ENCODE results near the gene RDH13.

The RDH13 gene

GRCh38 chr19:55083004-55083850, 20.3 kb upstream of the RDH13 start:
- H3K9me3 ChIP-seq (ENCODE audit: control insufficient read depth in 2 of 2, low read length in 2 of 2), result no peaks in the 10 kb centered on the region
- H3K4me1 ChIP-seq (ENCODE audit: control insufficient read depth, insufficient read depth, low read length), result peaks cover 48% of the 10 kb centered on the region
- H3K27me3 ChIP-seq (ENCODE audit: control insufficient read depth in 1 of 2, insufficient read depth in 2 of 2, low read length in 2 of 2), result peaks cover 62 to 76% of the 10 kb centered on the region in 2 donors

GRCh38 chr19:55082020-55082851, 19.3 kb upstream of the RDH13 start:
- Histone ChIP-seq H3K9me3 (ENCODE audit: control insufficient read depth in 2 of 2, low read length in 2 of 2) (no peaks in the 10 kb centered on the region), H3K4me3 (ENCODE audit: low read length in 2 of 2) (peak overlapping the region in 1 of 2 donors; percentile 65), H3K9ac (ENCODE audit: low read length in 2 of 2) (no peak overlapping the region), H3K4me1 (ENCODE audit: control insufficient read depth, insufficient read depth, low read length) (peaks cover 38% of the 10 kb centered on the region), H3K27ac (ENCODE audit: low read length) (no peak overlapping the region), H3K27me3 (ENCODE audit: control insufficient read depth in 1 of 2, insufficient read depth in 2 of 2, low read length in 2 of 2) (peaks cover 62 to 77% of the 10 kb centered on the region in 2 donors), H3K36me3 (ENCODE audit: control insufficient read depth in 2 of 2, insufficient read depth in 2 of 2, low read length in 2 of 2) (no peaks in the 10 kb centered on the region)

More at GRCh38 chr19:55083004-55083850, 20.3 kb upstream of the RDH13 start:
- Histone ChIP-seq H3K9ac (ENCODE audit: low read length in 2 of 2) (no peak overlapping the region), H3K36me3 (ENCODE audit: control insufficient read depth in 2 of 2, insufficient read depth in 2 of 2, low read length in 2 of 2) (no peaks in the 10 kb centered on the region), H3K27ac (ENCODE audit: low read length) (no peak overlapping the region), H3K4me3 (ENCODE audit: low read length in 2 of 2) (no peak overlapping the region)

- Histone ChIP-seq H3K4me3 (ENCODE audit: low read length in 2 of 2) (peak overlapping the region in 1 of 2 donors; percentile 65), H3K9me3 (ENCODE audit: control insufficient read depth in 2 of 2, low read length in 2 of 2) (no peaks in the 10 kb centered on the region), H3K27ac (ENCODE audit: low read length) (no peak overlapping the region), H3K4me1 (ENCODE audit: control insufficient read depth, insufficient read depth, low read length) (peaks cover 32% of the 10 kb centered on the region), H3K27me3 (ENCODE audit: control insufficient read depth in 1 of 2, insufficient read depth in 2 of 2, low read length in 2 of 2) (peaks cover 65 to 82% of the 10 kb centered on the region in 2 donors), H3K9ac (ENCODE audit: low read length in 2 of 2) (no peak overlapping the region), H3K36me3 (ENCODE audit: control insufficient read depth in 2 of 2, insufficient read depth in 2 of 2, low read length in 2 of 2) (no peaks in the 10 kb centered on the region)
Observed at GRCh38 chr19:55081770-55082019, 18.7 kb upstream of the RDH13 start.

GRCh38 chr19:55080968-55081769, 18.2 kb upstream of the RDH13 start:
- Histone ChIP-seq H3K27me3 (ENCODE audit: control insufficient read depth in 1 of 2, insufficient read depth in 2 of 2, low read length in 2 of 2) (peaks cover 65 to 80% of the 10 kb centered on the region in 2 donors), H3K4me1 (ENCODE audit: control insufficient read depth, insufficient read depth, low read length) (peaks cover 27% of the 10 kb centered on the region), H3K27ac (ENCODE audit: low read length) (no peak overlapping the region), H3K4me3 (ENCODE audit: low read length in 2 of 2) (peak overlapping the region; percentile 40 to 65), H3K36me3 (ENCODE audit: control insufficient read depth in 2 of 2, insufficient read depth in 2 of 2, low read length in 2 of 2) (no peaks in the 10 kb centered on the region), H3K9ac (ENCODE audit: low read length in 2 of 2) (no peak overlapping the region), H3K9me3 (ENCODE audit: control insufficient read depth in 2 of 2, low read length in 2 of 2) (no peaks in the 10 kb centered on the region)

- Histone ChIP-seq H3K4me3 (ENCODE audit: low read length in 2 of 2) (peak overlapping the region in 1 of 2 donors; percentile 65), H3K27ac (ENCODE audit: low read length) (no peak overlapping the region), H3K9ac (ENCODE audit: low read length in 2 of 2) (no peak overlapping the region), H3K36me3 (ENCODE audit: control insufficient read depth in 2 of 2, insufficient read depth in 2 of 2, low read length in 2 of 2) (no peaks in the 10 kb centered on the region), H3K27me3 (ENCODE audit: control insufficient read depth in 1 of 2, insufficient read depth in 2 of 2, low read length in 2 of 2) (peaks cover 63 to 72% of the 10 kb centered on the region in 2 donors), H3K9me3 (ENCODE audit: control insufficient read depth in 2 of 2, low read length in 2 of 2) (no peaks in the 10 kb centered on the region), H3K4me1 (ENCODE audit: control insufficient read depth, insufficient read depth, low read length) (peaks cover 24% of the 10 kb centered on the region)
Observed at GRCh38 chr19:55080121-55080967, 17.4 kb upstream of the RDH13 start.

GRCh38 chr19:55079400-55080038, 16.6 kb upstream of the RDH13 start:
- Histone ChIP-seq H3K36me3 (ENCODE audit: control insufficient read depth in 2 of 2, insufficient read depth in 2 of 2, low read length in 2 of 2) (no peaks in the 10 kb centered on the region), H3K4me1 (ENCODE audit: control insufficient read depth, insufficient read depth, low read length) (peaks cover 24% of the 10 kb centered on the region), H3K27me3 (ENCODE audit: control insufficient read depth in 1 of 2, insufficient read depth in 2 of 2, low read length in 2 of 2) (peaks cover 59 to 70% of the 10 kb centered on the region in 2 donors), H3K9ac (ENCODE audit: low read length in 2 of 2) (no peak overlapping the region), H3K27ac (ENCODE audit: low read length) (no peak overlapping the region), H3K4me3 (ENCODE audit: low read length in 2 of 2) (no peak overlapping the region), H3K9me3 (ENCODE audit: control insufficient read depth in 2 of 2, low read length in 2 of 2) (no peaks in the 10 kb centered on the region)

GRCh38 chr19:55078996-55079395, 16.0 kb upstream of the RDH13 start:
- H3K36me3 ChIP-seq (ENCODE audit: control insufficient read depth in 2 of 2, insufficient read depth in 2 of 2, low read length in 2 of 2), result no peaks in the 10 kb centered on the region
- H3K9ac ChIP-seq (ENCODE audit: low read length in 2 of 2), result no peak overlapping the region
- H3K4me3 ChIP-seq (ENCODE audit: low read length in 2 of 2), result no peak overlapping the region
- H3K4me1 ChIP-seq (ENCODE audit: control insufficient read depth, insufficient read depth, low read length), result peaks cover 24% of the 10 kb centered on the region
- H3K9me3 ChIP-seq (ENCODE audit: control insufficient read depth in 2 of 2, low read length in 2 of 2), result no peaks in the 10 kb centered on the region
- H3K27ac ChIP-seq (ENCODE audit: low read length), result no peak overlapping the region
- H3K27me3 ChIP-seq (ENCODE audit: control insufficient read depth in 1 of 2, insufficient read depth in 2 of 2, low read length in 2 of 2), result peaks cover 57 to 65% of the 10 kb centered on the region in 2 donors

- H3K9ac ChIP-seq (ENCODE audit: low read length in 2 of 2), result no peak overlapping the region
- H3K27me3 ChIP-seq (ENCODE audit: control insufficient read depth in 1 of 2, insufficient read depth in 2 of 2, low read length in 2 of 2), result peaks cover 42 to 50% of the 10 kb centered on the region in 2 donors
- H3K4me3 ChIP-seq (ENCODE audit: low read length in 2 of 2), result no peak overlapping the region
- H3K9me3 ChIP-seq (ENCODE audit: control insufficient read depth in 2 of 2, low read length in 2 of 2), result peaks cover 4 to 5% of the 10 kb centered on the region in 2 donors
- no peak overlapping the region for H3K27ac ChIP-seq (ENCODE audit: low read length)
- no peaks in the 10 kb centered on the region for H3K36me3 ChIP-seq (ENCODE audit: control insufficient read depth in 2 of 2, insufficient read depth in 2 of 2, low read length in 2 of 2)
- peaks cover 19% of the 10 kb centered on the region for H3K4me1 ChIP-seq (ENCODE audit: control insufficient read depth, insufficient read depth, low read length)
Observed at GRCh38 chr19:55077106-55077505, 14.2 kb upstream of the RDH13 start.

- Histone ChIP-seq H3K27me3 (ENCODE audit: control insufficient read depth in 1 of 2, insufficient read depth in 2 of 2, low read length in 2 of 2) (peaks cover 40 to 50% of the 10 kb centered on the region in 2 donors), H3K4me3 (ENCODE audit: low read length in 2 of 2) (no peak overlapping the region)
Observed at GRCh38 chr19:55076321-55076720, 13.4 kb upstream of the RDH13 start.

More at GRCh38 chr19:55076321-55076720, 13.4 kb upstream of the RDH13 start:
- Histone ChIP-seq H3K4me1 (ENCODE audit: control insufficient read depth, insufficient read depth, low read length) (peaks cover 12% of the 10 kb centered on the region), H3K36me3 (ENCODE audit: control insufficient read depth in 2 of 2, insufficient read depth in 2 of 2, low read length in 2 of 2) (no peaks in the 10 kb centered on the region), H3K27ac (ENCODE audit: low read length) (no peak overlapping the region), H3K9ac (ENCODE audit: low read length in 2 of 2) (no peak overlapping the region), H3K9me3 (ENCODE audit: control insufficient read depth in 2 of 2, low read length in 2 of 2) (peaks cover 4 to 5% of the 10 kb centered on the region in 2 donors)

Data from stomach smooth muscle (tissue), 2 donors.